Nucleus accumbens (tissue), 56 donors: Measurements from ENCODE around the gene DUSP19.
A peak's percentile ranks its signal among the peaks of the same experiment; 100 is the strongest.
"Not testable (repeated sequence)": the region's sequence is repeated elsewhere in the genome, so short reads cannot be mapped to it uniquely, and the experiment has no call there.

Experiments
- DNase-seq, 56 donors: peaks; one replicate each; lab custom pipeline; 2025; lab: John Stamatoyannopoulos, UW

The DUSP19 gene

DNA sequence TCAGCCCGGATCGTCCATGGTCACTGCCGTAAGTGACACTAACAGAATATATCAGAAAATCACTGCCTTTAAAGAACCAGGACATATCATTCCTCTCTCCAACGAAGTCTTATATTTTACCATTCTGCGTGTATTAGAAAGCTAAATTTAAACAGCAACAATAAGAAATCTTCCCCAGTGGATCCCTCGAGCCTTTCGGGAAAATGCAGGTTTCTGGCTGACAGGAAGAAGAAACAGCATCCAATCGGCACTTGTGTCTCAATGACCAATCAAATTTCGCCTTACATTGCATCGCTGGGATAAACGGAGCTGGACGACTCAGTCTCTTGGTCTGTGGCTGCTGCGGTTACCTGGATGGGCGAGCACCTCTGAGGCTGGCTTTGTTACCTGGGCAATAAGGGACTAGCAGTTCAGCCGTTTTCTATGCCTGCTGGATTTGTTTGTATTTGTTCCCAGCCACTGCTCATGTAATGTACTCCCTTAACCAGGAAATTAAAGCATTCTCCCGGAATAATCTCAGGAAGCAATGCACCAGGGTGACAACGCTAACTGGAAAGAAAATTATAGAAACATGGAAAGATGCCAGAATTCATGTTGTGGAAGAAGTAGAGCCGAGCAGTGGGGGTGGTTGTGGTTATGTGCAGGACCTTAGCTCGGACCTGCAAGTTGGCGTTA, at the start of gene DUSP19:
DUSP19 (plus strand) TSS at position 284 of the 675 bp plus-strand sequence; CDS start at position 471, 187 bp downstream.
- peak in 55 of 56 donors; percentile 41 to 95 (median 82) for DNase-seq

DNA sequence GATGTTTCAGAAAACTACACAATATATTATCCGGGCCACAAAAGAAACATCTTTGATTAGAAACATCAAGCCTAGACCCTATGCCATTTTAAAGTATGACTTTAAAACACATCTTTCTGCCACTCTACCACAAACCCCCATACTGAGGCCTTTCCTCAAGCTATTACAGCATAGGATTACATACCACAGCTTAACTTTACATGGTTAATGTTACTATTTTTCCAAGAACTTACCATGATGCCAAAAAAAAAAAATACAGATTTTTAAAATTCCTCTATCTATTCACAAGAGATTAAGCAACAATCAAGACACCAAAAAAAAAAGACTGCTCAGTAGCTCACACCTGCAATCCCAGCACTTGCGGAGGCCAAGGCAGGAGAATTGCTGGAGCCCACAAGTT, 49.3 kb upstream of the DUSP19 start:
- no peak for DNase-seq

GRCh38 chr2:183031911-183032794, 46.4 kb upstream of the DUSP19 start:
- DNase-seq = no peak

- DNase-seq = no peak
Measured at GRCh38 chr2:183033951-183034350, 44.6 kb upstream of the DUSP19 start.

GRCh38 chr2:183034806-183035205, 43.7 kb upstream of the DUSP19 start:
- no peak for DNase-seq

DNA sequence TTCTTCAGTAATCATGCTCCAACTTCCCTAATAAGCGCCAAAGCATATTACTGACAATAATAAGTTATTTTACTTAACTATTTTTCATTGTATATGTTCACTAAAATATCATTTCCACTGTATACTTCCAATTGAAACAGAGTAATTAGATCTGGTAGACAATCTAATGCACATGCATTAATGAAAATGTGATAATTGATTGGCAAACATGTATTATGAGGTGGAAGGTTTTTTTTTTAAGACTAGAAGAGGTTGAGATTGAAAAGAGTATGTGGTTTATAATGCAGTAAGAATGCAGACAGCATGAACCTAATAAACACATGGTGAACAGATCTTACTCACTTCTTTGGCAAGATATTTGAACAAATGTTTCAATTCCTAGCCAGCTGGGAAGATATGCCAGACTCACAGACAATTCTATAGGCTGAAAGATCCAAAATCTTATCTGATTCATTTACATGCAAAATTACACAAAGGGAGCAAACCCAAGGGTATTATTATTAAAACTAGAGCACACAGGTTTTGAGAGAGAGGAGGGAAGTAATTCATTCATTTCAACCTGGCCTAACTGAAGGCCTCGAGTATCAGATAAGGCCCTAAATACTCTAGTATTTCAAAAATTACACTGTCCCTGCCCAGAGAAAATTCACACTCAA, 43.1 kb upstream of the DUSP19 start:
- DNase-seq = no peak

DNA sequence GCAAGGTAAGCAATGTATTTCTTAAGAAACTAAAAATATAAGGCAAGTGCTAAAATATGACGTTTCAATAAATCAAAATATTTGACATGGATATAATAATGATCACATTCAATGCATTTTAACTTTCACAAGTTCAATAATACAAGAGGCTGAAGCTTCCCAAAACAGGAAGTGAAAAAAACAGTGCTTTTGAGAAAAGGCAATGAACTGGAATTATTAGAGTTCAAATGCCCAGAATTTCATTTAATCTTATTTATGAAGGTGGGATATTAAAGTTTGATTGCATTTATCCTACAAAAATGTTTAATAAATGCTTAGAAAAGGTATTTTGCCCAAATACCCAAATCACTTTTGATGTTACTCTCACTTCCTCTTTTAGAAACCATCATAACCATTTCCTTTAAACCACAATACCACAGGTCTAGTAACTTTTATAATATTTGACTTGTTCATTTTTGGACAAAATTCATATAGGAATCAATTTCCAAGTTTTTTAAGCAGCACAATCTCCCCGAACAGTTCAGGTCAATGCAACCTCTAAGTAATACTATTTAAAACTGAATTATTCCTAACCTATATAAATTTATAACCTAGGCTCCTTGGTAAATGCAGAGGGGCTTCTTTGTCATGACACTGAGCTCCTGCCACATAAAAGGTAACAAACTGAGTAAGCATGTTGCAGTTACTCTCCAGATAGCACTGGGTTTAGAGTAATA, 42.4 kb upstream of the DUSP19 start:
- no peak for DNase-seq

DNA sequence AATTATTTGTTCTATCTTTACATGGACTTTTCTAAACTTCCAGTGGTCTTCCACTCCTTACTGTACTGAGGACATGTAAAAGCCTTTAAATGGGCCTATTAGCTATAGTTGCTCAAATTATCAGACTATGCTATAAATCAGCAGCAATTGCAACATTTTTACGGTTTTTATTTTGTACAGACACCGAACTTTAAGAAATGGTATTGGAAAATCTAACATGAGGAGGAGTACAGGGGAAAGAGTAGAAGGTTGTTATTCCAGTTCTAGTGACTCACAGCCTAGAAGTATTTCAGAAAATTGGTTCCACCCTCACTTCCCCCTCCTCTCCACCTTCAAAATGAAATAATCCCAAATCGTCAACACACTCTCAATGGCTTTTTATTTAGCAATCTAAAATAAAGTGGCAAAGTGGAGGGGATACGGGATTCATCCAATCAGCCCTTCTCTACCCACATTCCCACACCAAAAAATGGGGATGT, 41.4 kb upstream of the DUSP19 start:
- DNase-seq = no peak

GRCh38 chr2:183037553-183038340, 40.8 kb upstream of the DUSP19 start:
- DNase-seq = peak in 45 of 56 donors; percentile 17 to 80 (median 57)

DNA sequence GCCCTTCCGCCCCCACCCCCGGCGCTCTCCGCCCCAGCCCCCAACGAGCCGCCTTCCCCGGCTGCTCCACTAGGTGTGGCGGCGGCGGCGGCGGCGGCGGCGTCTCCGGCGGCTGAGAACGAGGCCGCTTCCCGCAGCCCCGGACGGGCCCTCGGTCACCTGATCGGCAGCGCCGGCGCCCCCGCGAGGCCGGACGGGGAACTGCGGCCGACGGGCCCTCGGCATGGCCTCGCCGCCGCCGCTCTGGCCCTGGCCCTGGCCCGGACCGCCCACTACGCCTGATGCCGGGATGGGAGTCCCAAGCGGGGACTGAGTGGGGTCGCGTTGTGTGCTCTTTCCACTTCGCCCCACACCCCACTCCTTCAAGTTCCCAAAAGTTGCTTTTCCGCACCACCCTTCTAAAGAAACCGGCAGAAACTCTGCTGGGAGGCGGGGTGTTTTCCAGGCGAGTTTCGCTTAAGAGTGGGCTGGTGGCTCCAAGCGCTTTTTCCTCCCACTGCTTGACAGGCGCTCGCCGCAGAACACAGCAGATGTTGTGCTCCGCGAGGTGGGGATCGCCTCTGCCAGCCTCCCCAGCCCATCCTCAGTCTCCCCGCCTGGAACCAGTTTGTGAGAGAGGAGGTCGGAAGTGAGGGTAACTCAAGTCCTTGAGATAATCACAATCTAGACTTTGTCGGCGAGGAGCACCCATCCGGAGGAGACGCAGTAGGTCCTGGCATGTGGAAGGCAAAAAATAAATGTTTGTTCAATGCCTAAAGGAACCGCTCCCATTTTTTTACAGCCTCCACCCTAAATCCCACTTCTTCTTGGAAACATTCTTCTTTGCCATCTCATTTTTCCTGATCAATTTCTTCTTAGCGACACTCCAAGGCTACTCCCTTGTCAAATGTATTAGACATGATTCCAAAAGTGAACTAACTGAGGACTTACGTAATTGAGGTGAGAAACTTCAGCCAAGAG, 39.9 kb upstream of the DUSP19 start, which contains the start of gene NCKAP1:
NCKAP1 (minus strand) TSS at position 117 of the 960 bp plus-strand sequence. CDS start 358 bp downstream, outside the sequence.
- peak in 54 of 56 donors; percentile 26 to 90 (median 76) for DNase-seq

DNA sequence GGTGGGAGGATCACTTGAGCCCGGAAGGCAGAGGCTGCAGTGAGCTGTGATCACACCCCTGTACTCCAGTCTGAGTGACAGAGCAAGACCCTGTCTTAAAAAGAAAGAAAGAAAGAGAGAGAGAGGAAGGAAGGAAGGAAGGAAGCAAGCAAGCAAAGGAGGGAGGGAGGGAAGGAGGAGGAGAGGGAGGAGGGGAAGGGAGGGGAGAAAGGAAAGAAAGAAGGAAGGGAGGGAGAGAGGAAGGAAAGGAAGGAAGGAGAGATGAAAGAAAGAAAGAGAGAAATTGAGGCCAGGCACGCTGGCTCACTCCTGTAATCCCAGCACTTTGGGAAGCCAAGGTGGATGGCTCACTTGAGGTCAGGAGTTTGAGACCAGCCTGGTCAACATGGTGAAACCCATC, 37.9 kb upstream of the DUSP19 start:
- no peak for DNase-seq

GRCh38 chr2:183043580-183043979, 35.0 kb upstream of the DUSP19 start:
- DNase-seq = not testable (repeated sequence)

- DNase-seq = not testable (repeated sequence)
Measured at GRCh38 chr2:183047486-183048125, 30.9 kb upstream of the DUSP19 start.

GRCh38 chr2:183049420-183049819, 29.1 kb upstream of the DUSP19 start:
- DNase-seq = no peak

DNA sequence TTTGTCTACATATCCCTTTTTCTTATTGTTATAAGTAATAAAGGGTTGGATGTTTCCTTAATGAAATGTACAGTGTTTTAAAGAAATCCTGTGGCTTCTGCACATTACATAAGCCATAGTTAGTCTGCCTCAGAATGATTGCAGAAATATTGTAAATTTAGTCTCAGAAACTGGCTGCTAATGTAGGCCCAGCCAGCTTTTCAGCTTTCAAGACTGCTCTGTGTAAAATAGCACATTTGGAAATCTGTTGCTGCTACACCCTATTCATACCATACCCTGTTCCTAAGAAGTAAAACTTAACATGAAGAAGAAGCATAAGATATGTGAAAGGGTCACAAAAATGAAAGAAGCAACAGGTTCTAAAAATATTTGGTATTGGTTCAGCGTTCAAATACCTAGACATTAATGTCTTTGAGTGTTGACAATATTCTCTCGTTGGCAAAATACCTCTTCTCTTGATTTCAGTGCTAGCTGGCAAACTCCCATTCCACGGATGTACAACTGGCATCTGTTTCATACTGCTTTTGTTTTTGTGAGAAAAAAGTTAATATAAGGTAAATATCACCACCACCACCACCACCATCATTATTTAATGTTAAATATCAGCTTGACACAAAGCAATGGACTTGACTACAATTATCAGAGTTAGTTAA, 21.1 kb upstream of the DUSP19 start:
- DNase-seq = no peak

GRCh38 chr2:183059561-183059960, 19.0 kb upstream of the DUSP19 start:
- DNase-seq = peak in 1 of 56 donors; percentile 4

DNA sequence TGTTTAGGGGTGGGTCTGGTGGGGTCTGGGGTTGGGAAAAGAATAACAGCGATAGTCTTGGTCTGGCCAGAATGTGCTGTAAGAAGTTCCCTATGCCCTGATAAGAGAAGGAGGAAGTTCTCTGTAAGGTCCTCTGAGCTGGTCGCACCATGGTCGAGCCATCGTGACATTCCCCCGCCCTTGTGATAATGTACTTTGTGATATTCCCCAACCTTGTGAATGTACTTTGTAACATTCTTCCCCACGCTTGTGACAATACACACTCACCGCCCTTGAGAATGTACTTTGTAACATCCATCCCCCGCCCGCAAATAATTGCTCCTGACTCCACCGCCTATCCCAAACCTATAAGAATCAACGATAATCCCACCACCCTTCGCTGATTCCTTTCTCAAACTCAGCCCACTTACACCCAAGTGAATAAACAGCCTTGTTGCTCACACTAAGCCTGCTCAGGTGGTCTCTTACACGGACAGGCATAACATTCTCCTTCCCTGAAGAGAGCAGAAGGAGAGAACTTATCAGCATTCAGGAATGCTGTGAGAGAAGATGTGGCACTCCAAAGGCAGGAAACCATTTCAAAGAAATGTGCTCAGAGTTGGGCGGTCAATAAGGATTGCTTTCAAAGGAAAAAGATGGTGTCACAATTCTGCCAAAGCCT, 17.8 kb upstream of the DUSP19 start:
- DNase-seq = no peak
